Hepatocyte (in vitro differentiated cells): ENCODE data around the gene ZNF582. TPM values are rescaled to one million over a fixed set of nuclear protein-coding genes. Genes with fewer than 3 reads are reported as not detected.
A peak's percentile ranks its signal among the peaks of the same experiment; 100 is the strongest.
"Not testable (repeated sequence)": the region's sequence is repeated elsewhere in the genome, so short reads cannot be mapped to it uniquely, and the experiment has no call there.

Experiments
- DNase-seq: peaks from one replicate; pipeline ENCODE4 v3.0.0-alpha.2; 2016; ENCODE audit warnings: low spot score
- H2AFZ ChIP-seq: fragments of 200-600 bp; sonication (generic); 2 replicates; pipeline ENCODE4 v1.6.0; 2016; ENCODE audit warnings: antibody characterized with exemption, mild to moderate bottlenecking
- H3K27ac ChIP-seq: fragments of 200-600 bp; sonication (generic); 2 replicates; pipeline ENCODE4 v1.5.1; 2016; ENCODE audit warnings: mild to moderate bottlenecking
- H3K27me3 ChIP-seq: fragments of 200-600 bp; sonication (generic); 2 replicates; pipeline ENCODE4 v1.6.1; 2016
- H3K36me3 ChIP-seq: fragments of 200-600 bp; sonication (generic); replicated peaks from 2 replicates; pipeline ENCODE4 v1.5.1; 2016; ENCODE audit warnings: low read depth; ENCODE audit not compliant: insufficient read depth
- H3K4me1 ChIP-seq: fragments of 200-600 bp; sonication (generic); 2 replicates; pipeline ENCODE4 v1.5.1; 2016; ENCODE audit warnings: mild to moderate bottlenecking, moderate library complexity; ENCODE audit not compliant: insufficient read depth
- H3K4me2 ChIP-seq: fragments of 200-600 bp; sonication (generic); 2 replicates; pipeline ENCODE4 v1.6.0; 2016
- H3K4me3 ChIP-seq: fragments of 200-600 bp; sonication (generic); 2 replicates; pipeline ENCODE4 v1.5.1; 2016; ENCODE audit warnings: mild to moderate bottlenecking
- H3K79me2 ChIP-seq: fragments of 200-600 bp; sonication (generic); 2 replicates; pipeline ENCODE4 v1.6.0; 2017; ENCODE audit warnings: mild to moderate bottlenecking
- H3K9me2 ChIP-seq: fragments of 200-600 bp; sonication (generic); replicated peaks from 2 replicates; pipeline ENCODE4 v1.6.0; 2017; ENCODE audit warnings: mild to moderate bottlenecking; ENCODE audit not compliant: insufficient read depth
- H3K9me3 ChIP-seq: fragments of 200-600 bp; sonication (generic); 2 replicates; pipeline ENCODE4 v1.5.1; 2016; ENCODE audit warnings: low read depth, mild to moderate bottlenecking
- H4K20me1 ChIP-seq: fragments of 200-600 bp; sonication (generic); 2 replicates; pipeline ENCODE4 v1.6.0; 2016; ENCODE audit warnings: mild to moderate bottlenecking; ENCODE audit not compliant: insufficient read depth, poor library complexity, severe bottlenecking
- EZH2 ChIP-seq: fragments of 200-600 bp; sonication (generic); IDR thresholded peaks from 2 replicates; pipeline ENCODE4 v1.6.1; 2016; ENCODE audit warnings: antibody characterized with exemption, mild to moderate bottlenecking, borderline replicate concordance
- EZH2phosphoT487 ChIP-seq: fragments of 200-600 bp; sonication (generic); IDR thresholded peaks from one replicate; pipeline ENCODE4 v1.6.1; 2018; ENCODE audit warnings: antibody characterized with exemption, mild to moderate bottlenecking, low read depth, moderate library complexity; ENCODE audit not compliant: unreplicated experiment, severe bottlenecking
- WGBS: methylation state at CpG from one replicate; pipeline ENCODE4 v1.1.6; 2016; ENCODE audit warnings: low lambda C conversion rate; ENCODE audit errors: missing lambda C conversion rate; 5-methylcytosine and 5-hydroxymethylcytosine counted together
- polyA plus RNA-seq: library from polyadenylated mRNA; unstranded; fragments of >200 nt; fragmentation: Nextera tagmentation; extraction: Ambion mirVana; gene quantifications from 2 replicates; pipeline ENCODE4 v1.2.1, GENCODE V29; 2016
- total RNA-seq: library from RNA; depleted of rRNA; stranded (reverse); fragments of >200 nt; gene quantifications from 2 replicates; pipeline ENCODE4 v1.2.3, GENCODE V29; 2014
- TF ChIP-seq, protein P1 (sequence below): fragments of 200-600 bp; sonication (generic); IDR thresholded peaks from 2 replicates; pipeline ENCODE4 v1.5.1; 2016; ENCODE audit warnings: antibody characterized with exemption, mild to moderate bottlenecking; ENCODE audit not compliant: poor library complexity

Gene ZNF582
- total and polyA plus RNA-seq, 2 experiments from 2014 or later = 3.2 to 5.6 TPM

DNA sequence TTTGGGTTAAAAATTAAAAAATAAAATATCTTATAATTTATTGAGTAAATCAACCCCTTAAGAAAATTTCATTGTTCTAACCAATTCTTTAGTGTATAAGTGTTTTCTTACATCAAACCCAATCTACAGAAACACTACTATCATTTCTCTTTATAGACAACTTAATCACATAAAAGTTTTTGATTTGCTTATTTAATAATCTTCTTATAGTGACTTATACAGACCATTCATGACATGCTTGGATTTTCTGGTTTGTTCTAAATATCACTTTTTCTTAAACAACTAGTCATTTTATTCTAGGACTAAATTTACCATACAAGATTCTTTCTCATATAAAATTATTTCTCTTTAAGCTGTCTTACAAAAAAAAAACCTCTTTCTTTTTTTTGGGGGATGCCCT lies 51.4 kb downstream of the ZNF582 start:
- H3K9me2 ChIP-seq = no peaks in the 10 kb centered on the region
- no peak for DNase-seq
- no peaks in the 10 kb centered on the region for H4K20me1 ChIP-seq
- H3K4me3 ChIP-seq = no peak overlapping the region
- no peak overlapping the region for H3K27ac ChIP-seq
- no peak for TF ChIP-seq EZH2phosphoT487
- no peak for TF ChIP-seq EZH2
- TF ChIP-seq, protein P1, sequence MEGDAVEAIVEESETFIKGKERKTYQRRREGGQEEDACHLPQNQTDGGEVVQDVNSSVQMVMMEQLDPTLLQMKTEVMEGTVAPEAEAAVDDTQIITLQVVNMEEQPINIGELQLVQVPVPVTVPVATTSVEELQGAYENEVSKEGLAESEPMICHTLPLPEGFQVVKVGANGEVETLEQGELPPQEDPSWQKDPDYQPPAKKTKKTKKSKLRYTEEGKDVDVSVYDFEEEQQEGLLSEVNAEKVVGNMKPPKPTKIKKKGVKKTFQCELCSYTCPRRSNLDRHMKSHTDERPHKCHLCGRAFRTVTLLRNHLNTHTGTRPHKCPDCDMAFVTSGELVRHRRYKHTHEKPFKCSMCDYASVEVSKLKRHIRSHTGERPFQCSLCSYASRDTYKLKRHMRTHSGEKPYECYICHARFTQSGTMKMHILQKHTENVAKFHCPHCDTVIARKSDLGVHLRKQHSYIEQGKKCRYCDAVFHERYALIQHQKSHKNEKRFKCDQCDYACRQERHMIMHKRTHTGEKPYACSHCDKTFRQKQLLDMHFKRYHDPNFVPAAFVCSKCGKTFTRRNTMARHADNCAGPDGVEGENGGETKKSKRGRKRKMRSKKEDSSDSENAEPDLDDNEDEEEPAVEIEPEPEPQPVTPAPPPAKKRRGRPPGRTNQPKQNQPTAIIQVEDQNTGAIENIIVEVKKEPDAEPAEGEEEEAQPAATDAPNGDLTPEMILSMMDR = no peak
- H3K4me2 ChIP-seq = no peak overlapping the region
- H2AFZ ChIP-seq = no peak overlapping the region
- H3K4me1 ChIP-seq = no peaks in the 10 kb centered on the region
- H3K79me2 ChIP-seq = no peaks in the 10 kb centered on the region
- no peaks in the 10 kb centered on the region for H3K36me3 ChIP-seq
- H3K9me3 ChIP-seq = no peaks in the 10 kb centered on the region
- H3K27me3 ChIP-seq = no peaks in the 10 kb centered on the region

DNA sequence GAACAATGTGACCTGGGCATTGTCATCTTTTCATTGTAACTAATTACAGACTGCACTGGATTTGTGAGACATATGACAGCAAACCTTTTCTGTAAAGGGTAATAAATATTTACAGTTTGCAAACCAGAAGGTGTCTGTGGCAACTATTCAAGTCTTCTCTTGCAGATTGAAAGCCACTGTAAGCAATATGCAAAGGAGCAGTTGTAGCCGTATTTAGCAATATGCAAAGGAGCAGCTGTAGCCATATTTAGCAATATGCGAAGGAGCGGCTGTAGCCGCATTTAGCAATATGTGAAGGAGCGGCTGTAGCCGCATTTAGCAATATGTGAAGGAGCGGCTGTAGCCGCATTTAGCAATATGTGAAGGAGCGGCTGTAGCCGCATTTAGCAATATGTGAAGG lies 54.3 kb downstream of the ZNF582 start:
- H3K9me3 ChIP-seq, H3K4me3 ChIP-seq, H3K79me2 ChIP-seq, H3K9me2 ChIP-seq, H4K20me1 ChIP-seq, DNase-seq, H3K27me3 ChIP-seq, H3K27ac ChIP-seq, H3K4me1 ChIP-seq, H2AFZ ChIP-seq, H3K36me3 ChIP-seq, H3K4me2 ChIP-seq: not testable (repeated sequence)
- over 99% methylated on average over 9 of the region's 10 CpGs for WGBS

DNA sequence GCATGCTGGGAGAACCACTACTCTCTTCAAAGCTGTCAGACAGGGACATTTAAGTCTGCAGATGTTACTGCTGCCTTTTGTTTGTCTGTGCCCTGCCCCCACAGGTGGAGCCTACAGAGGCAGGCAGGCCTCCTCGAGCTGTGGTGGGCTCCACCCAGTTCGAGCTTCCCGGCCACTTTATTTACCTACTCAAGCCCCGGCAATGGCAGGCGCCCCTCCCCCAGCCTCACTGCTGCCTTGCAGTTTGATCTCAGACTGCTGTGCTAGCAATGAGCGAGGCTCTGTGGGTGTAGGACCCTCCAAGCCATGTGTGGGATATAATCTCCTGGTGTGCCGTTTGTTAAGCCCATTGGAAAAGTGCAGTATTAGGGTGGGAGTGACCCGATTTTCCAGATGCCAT lies 56.3 kb downstream of the ZNF582 start:
- H3K9me2 ChIP-seq, H3K4me1 ChIP-seq, H3K9me3 ChIP-seq, H3K4me2 ChIP-seq, H3K4me3 ChIP-seq, H3K36me3 ChIP-seq, H4K20me1 ChIP-seq, H2AFZ ChIP-seq, H3K27ac ChIP-seq, H3K27me3 ChIP-seq, H3K79me2 ChIP-seq, DNase-seq: not testable (repeated sequence)
- 86% methylated on average over 8 of the region's 8 CpGs for WGBS

DNA sequence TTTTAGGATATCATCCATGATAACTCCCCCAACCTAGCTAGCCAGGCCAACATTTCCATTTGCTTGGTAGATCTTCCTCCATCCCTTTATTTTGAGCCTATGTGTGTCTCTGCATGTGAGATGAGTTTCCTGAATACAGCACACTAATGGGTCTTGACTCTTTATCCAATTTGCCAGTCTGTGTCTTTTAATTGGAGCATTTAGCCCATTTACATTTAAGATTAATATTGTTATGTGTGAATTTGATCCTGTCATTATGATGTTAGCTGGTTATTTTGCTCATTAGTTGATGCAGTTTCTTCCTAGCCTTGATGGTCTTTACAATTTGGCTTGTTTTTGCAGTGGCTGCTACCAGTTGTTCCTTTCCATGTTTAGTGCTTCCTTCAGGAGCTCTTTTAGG lies 58.0 kb downstream of the ZNF582 start:
- H3K79me2 ChIP-seq, H3K9me3 ChIP-seq, H3K9me2 ChIP-seq, H3K36me3 ChIP-seq, H3K4me1 ChIP-seq, H2AFZ ChIP-seq, H4K20me1 ChIP-seq, H3K4me3 ChIP-seq, DNase-seq, H3K27ac ChIP-seq, H3K27me3 ChIP-seq, H3K4me2 ChIP-seq: not testable (repeated sequence)

DNA sequence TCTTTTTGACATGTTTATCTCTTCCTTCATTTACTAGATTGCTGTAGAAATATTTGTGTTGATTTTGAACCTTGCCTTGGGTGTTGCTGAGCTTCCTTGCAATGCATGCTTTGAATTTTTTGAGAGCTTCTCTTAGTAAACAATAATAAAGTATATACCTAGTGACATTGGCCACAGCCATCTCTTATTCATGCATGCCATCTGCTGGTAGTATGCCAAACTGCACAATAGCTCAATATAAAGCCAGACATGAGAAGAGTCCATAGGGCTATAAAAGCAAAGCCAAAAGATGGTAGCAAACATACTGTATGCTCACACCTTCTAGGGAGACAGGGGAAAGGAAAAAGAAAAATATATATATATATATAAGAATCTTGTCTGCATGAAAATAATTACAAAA lies 59.8 kb downstream of the ZNF582 start:
- Histone ChIP-seq H3K9me3 (no peaks in the 10 kb centered on the region), H3K9me2 (no peaks in the 10 kb centered on the region), H3K27me3 (no peaks in the 10 kb centered on the region), H3K27ac (no peak overlapping the region), H3K4me1 (no peaks in the 10 kb centered on the region), H4K20me1 (no peaks in the 10 kb centered on the region), H3K4me2 (no peak overlapping the region), H3K79me2 (no peaks in the 10 kb centered on the region), H3K4me3 (no peak overlapping the region), H2AFZ (no peak overlapping the region), H3K36me3 (no peaks in the 10 kb centered on the region)
- TF ChIP-seq, protein P1 = peak; percentile 73
- no peak for TF ChIP-seq EZH2phosphoT487
- no peak for TF ChIP-seq EZH2
- DNase-seq = peak; percentile 77

Other genes with a start within 250 kb of the ZNF582 start
- gene GALP, start 217.5 kb downstream of the ZNF582 start, total RNA-seq = not detected in 2 replicates
- gene GALP, start 217.5 kb downstream of the ZNF582 start, polyA plus RNA-seq = not detected in 2 replicates
- gene ZSCAN5B, start 195.8 kb downstream of the ZNF582 start, total RNA-seq = not detected in 2 replicates
- gene ZSCAN5B, start 195.8 kb downstream of the ZNF582 start, polyA plus RNA-seq = not detected in 2 replicates
- gene ZSCAN5C, start 191.3 kb downstream of the ZNF582 start, total RNA-seq = not detected in 2 replicates
- not detected in 2 replicates for gene ZSCAN5C, start 191.3 kb downstream of the ZNF582 start, polyA plus RNA-seq
- not detected in 2 replicates for gene EDDM13, start 120.8 kb downstream of the ZNF582 start, total RNA-seq
- 1.3 TPM in 1 of 2 replicates, not detected in the other for gene EDDM13, start 120.8 kb downstream of the ZNF582 start, polyA plus RNA-seq
- 7.0 and 10.6 TPM in 2 replicates for gene ZSCAN5A, start 78.7 kb downstream of the ZNF582 start, total RNA-seq
- gene ZSCAN5A, start 78.7 kb downstream of the ZNF582 start, polyA plus RNA-seq = 4.9 and 7.3 TPM in 2 replicates
- 9.7 and 11.8 TPM in 2 replicates for gene ZNF583, start 10.8 kb upstream of the ZNF582 start, total RNA-seq
- 4.8 and 7.4 TPM in 2 replicates for gene ZNF583, start 10.8 kb upstream of the ZNF582 start, polyA plus RNA-seq
- gene ZNF667, start 83.8 kb upstream of the ZNF582 start, total RNA-seq = 3.4 and 4.4 TPM in 2 replicates
- gene ZNF667, start 83.8 kb upstream of the ZNF582 start, polyA plus RNA-seq = 2.4 and 2.7 TPM in 2 replicates
- 1.8 and 2.1 TPM in 2 replicates for gene ZNF471, start 114.3 kb upstream of the ZNF582 start, total RNA-seq
- gene ZNF471, start 114.3 kb upstream of the ZNF582 start, polyA plus RNA-seq = 1.7 and 2.5 TPM in 2 replicates
- 4.7 and 5.7 TPM in 2 replicates for gene ZFP28, start 145.4 kb upstream of the ZNF582 start, total RNA-seq
- 3.5 and 4.1 TPM in 2 replicates for gene ZFP28, start 145.4 kb upstream of the ZNF582 start, polyA plus RNA-seq
- gene ZNF470, start 173.9 kb upstream of the ZNF582 start, total RNA-seq = 2.5 and 4.9 TPM in 2 replicates
- 1.7 and 1.8 TPM in 2 replicates for gene ZNF470, start 173.9 kb upstream of the ZNF582 start, polyA plus RNA-seq
- gene ZNF71, start 201.8 kb upstream of the ZNF582 start, total RNA-seq = 5.2 and 9.5 TPM in 2 replicates
- gene ZNF71, start 201.8 kb upstream of the ZNF582 start, polyA plus RNA-seq = 5.8 and 9.2 TPM in 2 replicates
- not detected in 2 replicates for gene SMIM17, start 249.6 kb upstream of the ZNF582 start, total RNA-seq
- 0.45 and 0.47 TPM in 2 replicates for gene SMIM17, start 249.6 kb upstream of the ZNF582 start, polyA plus RNA-seq